IPS-11a (cell line): ENCODE data around the gene DZIP1L.
A peak's percentile ranks its signal among the peaks of the same experiment; 100 is the strongest.
"Not testable (repeated sequence)": the region's sequence is repeated elsewhere in the genome, so short reads cannot be mapped to it uniquely, and the experiment has no call there.

Experiments used
- H3K4me3 ChIP-seq: one replicate; pipeline ENCODE4 v1.5.1; 2013; ENCODE audit warnings: low read depth, low read length, control low read depth

Gene DZIP1L

DNA sequence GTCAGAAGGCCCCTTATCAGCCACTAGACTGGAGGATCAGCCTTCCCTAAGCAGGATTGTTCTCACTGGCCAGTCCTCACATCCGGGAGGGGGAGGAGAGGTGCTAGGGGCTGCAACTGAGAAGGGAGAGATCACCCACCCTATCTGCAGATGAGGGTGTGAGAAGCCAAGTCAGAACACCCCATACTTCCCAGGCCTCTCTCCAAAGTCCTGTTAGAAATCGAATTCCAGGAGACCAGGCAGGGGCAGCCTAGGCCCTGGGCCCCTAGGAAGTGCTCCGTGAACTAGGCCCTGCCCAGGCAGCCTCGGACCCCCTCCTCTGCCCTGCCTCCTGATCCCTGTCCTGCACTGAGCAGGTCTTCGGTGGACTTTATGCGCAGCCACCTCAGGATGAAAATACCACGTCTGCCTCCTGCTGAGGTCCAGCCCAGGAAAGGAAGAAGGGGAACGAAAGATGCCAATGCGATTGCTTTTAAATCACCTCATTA is 933 bp downstream of the DZIP1L start:
- peak overlapping the region; percentile 75 for H3K4me3 ChIP-seq

DNA sequence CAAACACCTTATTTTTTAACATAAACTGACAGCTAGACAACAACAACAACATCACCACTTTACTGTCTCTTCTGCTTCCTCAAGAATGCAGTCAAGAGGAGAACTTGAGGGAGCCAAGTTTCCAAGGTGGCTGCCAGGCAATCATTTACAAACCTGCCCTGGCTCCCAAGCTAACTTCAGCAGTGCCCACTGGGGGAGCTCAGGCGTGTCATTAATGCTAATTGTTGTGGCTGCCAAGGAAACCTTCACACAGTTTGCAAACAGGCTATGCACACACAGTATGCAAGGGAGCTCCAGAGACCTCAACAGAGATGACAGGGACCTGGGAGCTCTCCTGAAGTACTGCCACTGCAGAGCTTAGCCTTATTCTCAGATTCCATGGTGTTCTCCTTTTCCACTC is 2.1 kb downstream of the DZIP1L start:
- H3K4me3 ChIP-seq: no peak overlapping the region

DNA sequence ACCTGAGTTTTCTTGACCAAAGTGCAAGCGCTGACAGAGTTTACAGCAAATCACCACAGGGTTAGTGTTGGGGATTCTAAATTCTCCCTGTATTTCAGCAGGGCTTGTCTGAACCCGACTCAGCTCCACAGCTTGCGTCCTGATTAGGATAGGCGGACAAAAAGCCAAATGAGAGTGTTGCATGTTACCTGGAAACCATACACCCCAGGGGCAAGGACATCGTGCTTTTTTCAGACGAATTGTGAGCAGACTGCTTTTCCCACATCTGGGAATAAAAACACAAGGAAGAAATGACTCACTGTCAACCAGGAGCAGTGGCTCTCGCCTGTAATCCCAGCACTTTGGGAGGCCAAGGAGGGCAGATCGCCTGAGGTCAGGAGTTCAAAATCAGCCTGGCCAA is 3.0 kb downstream of the DZIP1L start:
- H3K4me3 ChIP-seq: no peak overlapping the region

DNA sequence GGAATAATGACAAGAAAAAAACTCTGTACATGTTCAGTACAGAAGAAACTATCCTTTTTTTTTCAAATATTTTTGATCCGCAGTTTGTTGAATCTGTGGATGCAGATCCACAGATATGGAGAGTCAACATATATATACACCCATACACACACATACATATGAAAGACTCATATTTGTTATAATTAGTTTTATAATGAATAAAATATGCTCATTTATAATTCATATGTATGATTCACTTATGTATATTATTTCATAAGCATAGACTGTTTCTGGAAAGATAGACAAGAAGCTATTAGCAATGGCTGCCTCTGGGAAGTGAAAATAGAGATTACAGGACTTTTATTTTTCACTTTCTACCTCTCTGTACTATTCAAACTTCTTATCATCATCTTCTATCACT is 9.8 kb downstream of the DZIP1L start:
- H3K4me3 ChIP-seq: no peak overlapping the region

DNA sequence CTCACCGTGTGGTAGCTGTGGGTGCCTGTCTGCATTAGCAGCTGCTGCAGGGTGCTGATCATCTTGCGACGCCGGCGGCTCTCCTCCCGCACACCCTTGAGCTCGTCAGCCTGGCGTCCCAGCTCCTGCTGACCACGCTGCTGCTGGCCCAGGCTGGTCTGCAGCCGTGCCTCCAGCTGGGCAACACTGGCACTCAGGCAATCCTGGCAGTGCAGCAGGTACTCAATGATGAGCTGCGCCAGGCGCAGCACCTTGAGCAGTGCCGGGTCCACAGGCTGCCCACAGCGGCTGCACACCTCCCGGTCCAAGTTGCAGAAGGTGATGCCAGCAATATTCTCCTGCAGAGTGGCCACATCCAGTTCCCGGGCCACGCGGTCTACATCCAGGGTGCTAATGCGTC is 11.9 kb downstream of the DZIP1L start:
- H3K4me3 ChIP-seq: no peak overlapping the region

DNA sequence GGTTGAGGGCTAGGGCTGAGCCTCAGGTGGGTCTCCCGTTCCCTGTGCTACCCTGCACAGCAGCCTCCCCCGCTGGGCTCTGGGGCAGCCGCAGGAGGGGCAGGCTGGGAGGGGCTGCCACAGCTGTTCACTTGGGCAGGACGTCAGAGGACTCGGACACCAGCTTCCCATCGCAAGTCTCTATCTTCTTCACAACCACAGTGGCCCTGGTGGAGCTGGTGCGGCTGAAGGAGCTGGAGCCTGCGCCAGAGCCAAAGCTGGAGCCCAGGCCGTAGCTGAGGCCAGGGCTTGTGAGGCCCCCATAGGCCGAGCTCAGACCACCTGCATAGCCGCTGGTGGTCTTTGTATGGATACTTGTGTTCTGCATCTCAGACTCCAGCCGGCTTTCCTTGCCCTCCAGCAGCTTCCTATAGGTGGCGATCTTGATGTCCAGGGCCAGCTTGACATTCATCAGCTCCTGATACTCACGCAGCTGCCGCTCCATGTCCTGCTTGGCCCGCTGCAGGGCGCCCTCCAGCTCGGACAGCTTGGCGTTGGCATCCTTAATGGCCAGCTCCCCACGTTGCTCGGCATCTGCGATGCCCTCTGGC is 14.0 kb downstream of the DZIP1L start:
- H3K4me3 ChIP-seq: not testable (repeated sequence)

DNA sequence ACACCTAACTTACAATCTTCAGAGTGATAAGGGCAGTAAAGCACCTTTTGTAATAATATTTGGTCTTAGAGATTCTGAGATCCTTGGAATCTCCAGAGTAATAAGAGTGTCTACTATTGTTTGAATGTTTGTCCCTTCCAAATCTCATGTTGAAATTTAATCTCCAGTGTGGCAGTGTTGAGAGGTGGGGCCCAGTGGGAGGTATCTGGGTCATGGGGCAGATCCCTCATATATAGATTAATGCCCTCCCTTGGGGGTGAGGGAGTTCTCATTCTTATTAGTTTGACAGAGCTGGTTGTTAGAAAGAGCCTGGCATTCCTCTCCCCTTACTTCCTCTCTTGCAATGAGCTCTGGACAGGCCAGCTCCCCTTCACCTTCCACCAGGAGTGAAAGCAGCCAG is 16.0 kb downstream of the DZIP1L start:
- no peak overlapping the region for H3K4me3 ChIP-seq

DNA sequence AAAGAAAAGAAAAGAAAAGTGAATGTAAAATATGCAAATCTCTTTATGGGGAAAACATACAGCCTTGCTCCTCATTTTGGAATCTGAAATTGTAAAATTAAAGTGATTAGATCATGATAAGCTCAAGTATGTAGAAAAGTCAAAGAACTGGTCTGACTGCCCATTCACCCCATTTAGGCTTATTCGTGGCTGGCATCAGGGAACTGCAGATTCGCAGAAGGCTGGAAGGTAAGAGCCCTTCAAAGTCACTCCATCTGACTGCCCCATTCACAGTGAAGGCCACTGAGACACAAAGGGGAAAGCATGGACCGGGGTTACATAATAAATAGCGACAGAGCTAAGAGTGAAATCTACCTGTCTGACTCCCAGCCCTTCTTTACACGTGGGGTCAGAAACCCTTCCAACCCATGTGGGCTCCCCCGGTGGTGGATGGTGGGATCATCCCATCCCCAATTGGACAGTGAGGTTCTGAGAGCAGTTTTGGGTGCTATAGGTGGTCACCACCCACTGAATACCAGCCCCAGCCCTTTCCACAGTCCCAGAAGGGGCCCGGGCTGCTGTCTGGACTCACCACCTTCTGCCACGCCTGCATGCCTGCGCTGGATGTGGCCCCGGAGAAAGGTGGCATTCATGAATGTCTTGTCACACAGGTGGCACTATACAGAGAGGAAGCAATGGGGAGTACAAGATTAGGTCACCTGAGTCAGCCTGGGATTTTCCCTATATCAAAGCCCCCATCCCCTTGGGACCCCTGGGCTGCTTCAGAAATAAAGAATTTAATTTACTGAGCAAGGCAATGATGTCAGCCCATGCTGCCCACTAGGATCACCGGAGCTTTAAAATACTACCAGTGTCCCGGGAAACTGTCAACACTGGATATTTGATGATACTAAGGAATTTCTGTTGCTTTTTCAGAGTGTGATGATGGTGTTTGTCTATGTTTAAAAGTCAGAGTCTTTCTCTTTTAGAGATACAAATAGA is 17.9 kb downstream of the DZIP1L start:
- no peak overlapping the region for H3K4me3 ChIP-seq

DNA sequence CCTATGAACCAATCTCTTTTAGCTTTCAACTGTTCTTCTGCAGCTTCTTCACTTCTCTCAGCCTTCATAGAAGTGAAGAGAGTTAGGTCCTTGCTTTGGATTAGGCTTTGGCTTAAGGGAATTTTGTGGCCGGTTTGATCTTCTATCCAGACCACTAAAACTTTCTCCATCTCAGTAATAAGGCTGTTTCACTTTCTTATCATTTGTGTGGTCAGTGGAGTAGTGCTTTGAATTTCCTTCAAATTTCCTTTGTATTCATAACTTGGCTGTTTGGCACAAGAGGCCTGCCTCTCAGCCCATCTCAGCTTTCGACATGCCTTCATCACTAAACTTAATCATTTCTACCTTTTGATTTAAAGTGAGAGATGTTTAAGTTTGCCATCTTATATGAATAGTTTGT is 21.7 kb downstream of the DZIP1L start:
- H3K4me3 ChIP-seq: no peak overlapping the region

DNA sequence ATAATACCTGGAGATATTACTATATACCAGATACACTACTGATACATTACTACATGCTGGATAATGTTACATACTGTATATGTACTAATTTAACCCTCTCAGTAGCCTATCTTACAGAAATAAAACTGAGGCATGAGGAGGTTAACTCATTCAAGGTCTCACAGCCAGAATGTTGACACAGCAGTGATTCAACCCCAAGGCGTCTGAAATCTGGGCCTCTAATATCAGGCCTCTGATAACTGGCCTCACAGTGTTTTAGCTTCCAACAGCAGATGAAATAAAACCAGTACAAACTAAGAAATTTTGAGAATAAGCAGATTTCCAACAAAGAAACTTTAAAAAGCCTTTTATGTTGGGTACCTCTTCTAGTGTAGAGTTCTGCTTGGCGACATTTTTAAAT is 23.4 kb downstream of the DZIP1L start:
- H3K4me3 ChIP-seq: no peak overlapping the region

DNA sequence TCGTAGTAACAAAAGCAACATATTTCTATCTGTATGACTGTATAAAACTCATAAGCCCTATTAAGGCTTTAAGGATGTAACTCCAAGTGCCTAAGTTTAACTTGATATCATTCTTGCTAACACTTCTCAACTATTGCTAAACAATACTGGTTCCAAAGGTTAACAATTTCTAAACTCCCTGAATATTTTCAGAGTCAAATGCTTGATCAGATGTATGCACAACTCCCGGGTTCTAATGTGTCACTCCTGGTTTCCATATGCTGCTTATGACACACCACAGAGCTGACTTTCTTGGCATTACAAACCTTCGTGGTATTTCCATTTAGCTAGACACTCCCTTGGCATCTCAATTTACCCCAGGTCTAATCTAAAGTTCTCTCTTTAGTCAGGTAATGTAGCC is 26.3 kb downstream of the DZIP1L start:
- no peak overlapping the region for H3K4me3 ChIP-seq

DNA sequence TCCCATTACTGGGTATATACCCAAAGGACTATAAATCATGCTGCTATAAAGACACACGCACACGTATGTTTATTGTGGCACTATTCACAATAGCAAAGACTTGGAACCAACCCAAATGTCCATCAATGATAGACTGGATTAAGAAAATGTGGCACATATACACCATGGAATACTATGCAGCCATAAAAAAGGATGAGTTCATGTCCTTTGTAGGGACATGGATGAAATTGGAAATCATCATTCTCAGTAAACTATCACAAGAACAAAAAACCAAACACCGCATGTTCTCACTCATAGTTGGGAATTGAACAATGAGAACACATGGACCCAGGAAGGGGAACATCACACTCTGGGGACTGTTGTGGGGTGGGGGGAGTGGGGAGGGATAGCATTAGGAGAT is 29.7 kb downstream of the DZIP1L start:
- not testable (repeated sequence) for H3K4me3 ChIP-seq

DNA sequence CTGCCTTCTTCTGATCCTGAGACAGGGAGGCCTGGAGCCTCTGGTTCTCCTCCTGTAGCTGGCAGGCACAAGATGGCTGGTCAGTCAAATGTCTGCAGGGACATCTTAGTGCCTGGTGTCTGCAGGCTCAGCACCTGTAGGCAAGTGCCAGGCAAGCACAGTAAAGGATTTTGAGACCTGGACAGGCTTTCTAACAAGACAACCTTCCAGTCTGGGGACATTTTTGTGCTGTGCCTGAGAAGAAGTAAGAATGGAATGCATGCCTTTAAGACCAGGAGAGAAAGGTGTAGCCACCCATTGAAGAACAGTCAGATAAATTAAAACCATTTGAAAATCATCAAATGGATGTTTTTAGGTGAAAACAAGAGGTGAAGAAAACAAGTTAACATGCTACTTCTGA is 31.2 kb downstream of the DZIP1L start:
- H3K4me3 ChIP-seq: no peak overlapping the region

DNA sequence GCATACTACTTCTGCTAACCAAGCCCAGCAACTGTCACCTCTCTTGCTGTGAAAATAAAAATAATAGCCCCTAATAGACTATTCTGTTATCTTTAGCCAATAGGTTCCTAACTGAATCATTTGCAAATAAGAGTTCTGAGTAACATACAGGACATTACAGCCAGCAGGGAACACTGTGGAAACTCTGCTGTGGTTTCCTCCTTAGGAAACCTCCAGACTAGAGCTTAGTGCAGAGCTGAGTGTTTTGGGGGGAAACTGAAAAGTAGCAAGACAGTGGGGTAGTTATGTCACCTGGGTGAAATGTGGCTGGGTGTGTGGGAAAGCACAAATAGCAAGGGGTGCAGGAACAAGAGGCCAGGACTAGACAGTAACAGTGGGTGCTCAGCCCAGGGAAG is 32.4 kb downstream of the DZIP1L start:
- no peak overlapping the region for H3K4me3 ChIP-seq

DNA sequence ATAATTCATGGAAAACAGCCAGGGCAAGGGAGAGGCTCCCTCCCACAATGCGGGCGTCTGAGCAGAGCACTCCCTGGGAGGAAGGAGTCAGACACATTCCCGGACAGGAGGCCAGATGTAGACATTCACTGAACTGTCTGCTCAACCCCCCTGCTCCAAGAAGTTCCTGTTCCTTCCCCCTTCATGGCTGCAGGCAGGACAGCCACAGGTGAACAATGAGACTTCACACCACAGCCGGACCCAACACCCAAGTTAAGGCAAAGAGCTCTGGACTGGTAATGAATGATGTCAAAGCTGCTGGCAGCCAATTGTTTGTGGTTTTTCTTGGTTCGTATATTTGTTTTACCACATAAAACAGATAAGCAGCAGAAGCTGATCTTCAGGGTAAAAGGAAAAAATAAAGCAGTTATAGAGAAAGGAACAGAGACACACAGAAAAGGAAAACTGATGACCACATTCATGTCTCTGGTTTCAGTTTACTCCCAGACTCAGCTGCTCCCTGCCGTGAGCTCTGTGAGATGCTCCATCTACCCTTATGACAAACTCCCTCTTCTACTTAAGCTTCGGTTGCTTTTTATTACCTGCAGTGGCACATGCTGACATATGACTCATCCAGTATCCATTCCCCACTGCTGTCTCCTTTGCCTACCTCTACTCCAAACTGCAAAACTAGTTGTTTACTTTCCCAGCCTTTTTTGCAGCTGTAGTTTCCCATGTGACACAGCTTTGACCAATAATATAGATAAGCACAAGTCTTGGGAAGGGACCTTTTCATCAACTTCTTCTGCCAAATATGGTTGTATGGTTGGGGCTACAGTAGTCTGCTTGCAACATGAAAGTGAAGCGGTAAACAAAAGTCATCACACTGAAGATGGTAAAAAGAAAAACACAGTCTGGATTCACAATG is 33.1 kb downstream of the DZIP1L start:
- no peak overlapping the region for H3K4me3 ChIP-seq

DNA sequence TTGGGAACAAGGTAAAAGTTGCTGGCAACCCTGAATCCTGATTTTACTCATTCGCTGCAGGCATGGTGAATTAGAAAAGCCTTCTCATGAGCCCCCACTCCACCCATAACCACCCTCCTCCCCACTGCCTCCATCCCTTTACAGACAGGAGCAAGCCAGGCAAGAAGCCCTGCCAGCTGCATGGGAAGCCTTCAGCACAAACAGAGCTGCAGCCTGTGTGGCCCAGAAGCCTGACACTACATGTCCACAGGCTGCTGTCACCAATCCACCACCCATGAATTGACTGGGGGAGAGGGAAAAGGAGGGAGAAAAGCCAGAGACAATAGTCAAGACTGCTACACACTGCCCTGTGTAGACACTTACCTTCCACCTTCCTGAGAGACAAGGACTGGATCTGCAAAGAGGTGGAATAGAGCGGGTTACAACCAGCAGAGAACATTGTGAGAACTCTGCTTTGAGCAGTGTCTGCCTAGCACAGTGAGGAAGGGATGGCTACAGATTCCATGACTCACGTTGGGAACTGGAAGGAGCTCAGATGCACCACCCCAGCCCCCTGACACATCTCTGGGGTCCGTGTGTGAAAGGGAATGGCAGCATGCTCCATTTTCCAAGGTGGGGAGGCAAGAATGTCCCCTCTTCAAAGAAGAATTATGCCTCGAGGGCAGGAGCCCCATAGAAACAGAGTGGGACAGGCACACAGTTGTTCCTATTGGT is 33.9 kb downstream of the DZIP1L start:
- H3K4me3 ChIP-seq: no peak overlapping the region

DNA sequence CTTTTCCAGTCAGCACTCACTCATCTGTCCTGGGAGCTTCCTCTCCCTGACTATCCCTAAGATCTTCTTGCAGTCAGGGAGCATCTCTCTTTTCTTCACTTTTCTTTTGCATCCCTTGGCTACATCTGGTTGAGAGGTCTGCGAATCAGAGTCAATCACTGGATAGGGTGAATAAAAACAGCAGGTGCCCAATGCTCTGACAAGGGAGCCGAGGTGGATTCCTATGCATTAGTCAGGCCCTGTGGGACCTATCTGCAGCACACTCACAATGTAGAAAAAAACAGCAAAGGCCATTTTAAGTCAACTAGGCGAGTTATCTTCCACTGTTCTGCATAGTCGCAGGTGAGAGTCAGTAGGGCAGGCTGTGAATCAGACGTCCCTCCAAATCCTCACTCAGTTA is 35.5 kb downstream of the DZIP1L start:
- H3K4me3 ChIP-seq: no peak overlapping the region

DNA sequence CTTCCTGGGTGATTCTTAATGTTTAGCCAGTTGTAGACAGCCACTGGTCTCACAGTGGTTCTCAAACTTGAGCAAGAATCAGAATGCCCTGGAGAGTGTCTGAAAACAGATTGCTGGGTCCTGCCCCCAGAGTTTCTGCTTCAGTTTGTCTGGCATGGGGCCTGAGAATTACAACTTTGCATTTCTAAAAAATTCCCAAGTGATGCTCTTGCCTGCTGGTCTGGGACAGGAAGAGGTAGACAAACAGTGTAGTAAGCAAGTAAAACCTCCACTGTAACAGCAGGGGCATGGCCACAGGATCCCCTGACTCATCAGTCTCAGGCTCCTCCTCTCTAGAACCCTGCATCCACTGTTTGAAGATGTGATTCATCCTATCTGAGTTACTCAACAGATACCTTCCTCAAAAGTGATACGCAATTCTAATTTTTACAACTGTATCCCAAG is 36.5 kb downstream of the DZIP1L start:
- no peak overlapping the region for H3K4me3 ChIP-seq

DNA sequence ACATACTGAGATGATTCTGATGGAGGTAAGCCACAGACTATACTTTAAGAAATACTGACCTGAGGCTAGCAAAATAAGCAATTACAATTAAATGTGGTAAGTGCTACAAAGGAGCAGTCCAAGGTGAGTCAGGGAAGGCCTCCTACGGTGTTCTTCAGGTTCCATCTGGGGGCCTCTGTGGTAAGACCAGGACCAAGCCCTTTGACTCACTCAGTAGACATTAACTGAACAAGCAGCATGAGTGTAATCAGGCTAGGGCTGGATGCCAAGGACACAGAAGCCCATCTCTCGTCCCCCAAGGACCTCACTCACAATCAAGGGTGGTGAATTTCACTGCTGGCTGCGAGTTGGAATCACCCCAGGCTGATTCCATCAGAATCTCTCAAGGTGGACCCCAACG is 37.3 kb downstream of the DZIP1L start:
- H3K4me3 ChIP-seq: no peak overlapping the region

DNA sequence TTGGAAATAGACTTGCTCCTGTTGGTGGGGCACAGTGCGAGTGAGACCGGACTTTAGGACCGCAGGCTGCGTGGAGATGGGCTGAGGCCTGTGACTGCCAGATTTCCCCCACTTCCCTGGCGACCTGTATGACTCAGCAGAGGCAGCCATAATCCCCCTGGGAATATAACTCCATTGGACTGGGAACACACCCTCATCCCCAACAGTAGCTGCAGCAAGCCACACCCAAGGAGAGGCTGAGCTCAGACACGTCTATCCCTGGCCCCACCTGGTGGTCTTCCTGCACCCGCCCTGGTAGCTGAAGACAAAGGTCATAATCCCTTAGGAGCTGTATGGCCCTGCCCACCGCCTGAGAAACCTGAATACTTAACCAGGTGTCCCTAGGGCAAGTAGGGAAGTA is 42.6 kb downstream of the DZIP1L start:
- H3K4me3 ChIP-seq: no peak overlapping the region

DNA sequence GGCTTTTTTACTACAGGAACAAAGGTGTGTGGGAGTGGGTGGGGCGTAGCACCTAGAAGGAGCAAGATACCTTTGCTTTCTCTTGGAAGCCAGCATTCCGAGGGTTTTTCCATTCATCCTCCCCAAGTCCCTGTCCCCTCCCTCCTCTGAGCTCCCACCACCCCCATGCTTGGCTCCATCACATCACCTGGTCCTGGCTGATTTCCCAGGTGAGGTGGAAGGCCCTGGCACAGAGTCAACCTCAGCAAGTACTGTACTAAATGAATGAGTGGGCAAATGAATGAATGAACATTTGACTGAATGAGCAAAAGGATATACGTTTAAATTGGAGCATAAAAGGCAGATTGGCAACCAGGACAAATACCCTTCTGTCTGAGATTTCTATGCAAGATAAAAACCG is 45.4 kb downstream of the DZIP1L start:
- H3K4me3 ChIP-seq: no peak overlapping the region
